Mucosa of descending colon (tissue), 3 donors: ENCODE results near the gene EYA3. TPM values are rescaled to one million over a fixed set of nuclear protein-coding genes. Genes with fewer than 3 reads are reported as not detected.
"Not testable (repeated sequence)": the region's sequence is repeated elsewhere in the genome, so short reads cannot be mapped to it uniquely, and the experiment has no call there.

Source experiments
- ATAC-seq: fragments of 200-7000 bp; cut with Tn5 transposase; one replicate; pipeline ENCODE4 v1.9.1; 2020; ENCODE audit warnings: mild to moderate bottlenecking, moderate library complexity
- DNase-seq, 3 donors: peaks; one replicate each; pipeline ENCODE4 v3.0.0-alpha.2; 2020
- H3K36me3 ChIP-seq: fragments of 200-600 bp; one replicate; pipeline ENCODE4 v1.8.0; 2021; ENCODE audit warnings: low read depth, mild to moderate bottlenecking
- H3K4me1 ChIP-seq: fragments of 200-600 bp; one replicate; pipeline ENCODE4 v1.8.0; 2021; ENCODE audit warnings: low read depth, mild to moderate bottlenecking
- H3K4me3 ChIP-seq: fragments of 200-600 bp; one replicate; pipeline ENCODE4 v1.8.0; 2021; ENCODE audit warnings: mild to moderate bottlenecking
- H3K9me3 ChIP-seq: fragments of 200-600 bp; one replicate; pipeline ENCODE4 v1.8.0; 2021; ENCODE audit warnings: mild to moderate bottlenecking
- intact Hi-C, 2 donors: fragments of 100-400 bp; cut with DNase I in 1 of 2; cut with micrococcal nuclease in 1 of 2; formaldehyde crosslinking; loops; one replicate each; pipeline versions ENCODE4 v1.11.0 to v1.11.1; 2022; cut with DNase I, micrococcal nuclease
- total RNA-seq, 3 donors: library from RNA; stranded (reverse); fragmentation: NEBNext Ultra II Directional in 2 of 3; extraction: Animal tissue kit (Norgen Biotek cat#: 25700) in 2 of 3; gene quantifications; one replicate each; pipeline versions ENCODE4 v1.2.1 to v1.2.4, GENCODE V29; 2021 to 2023
- TF ChIP-seq, protein P1 (sequence below): fragments of 200-600 bp; IDR thresholded peaks from one replicate; pipeline ENCODE4 v1.8.0; 2022; ENCODE audit warnings: antibody characterized with exemption, mild to moderate bottlenecking
- donor health status: DM: no; HTN: no; CAD: no; lungs with moderate emphysema.
- donor health status: DM: no; HTN: no; CAD: no.
- donor health status: DM: no; HTN: yes; CAD: no.

EYA3 gene
- total RNA-seq, 3 donors from 2014 or later, result 19.2 to 22.8 (median 19.9) TPM

DNA sequence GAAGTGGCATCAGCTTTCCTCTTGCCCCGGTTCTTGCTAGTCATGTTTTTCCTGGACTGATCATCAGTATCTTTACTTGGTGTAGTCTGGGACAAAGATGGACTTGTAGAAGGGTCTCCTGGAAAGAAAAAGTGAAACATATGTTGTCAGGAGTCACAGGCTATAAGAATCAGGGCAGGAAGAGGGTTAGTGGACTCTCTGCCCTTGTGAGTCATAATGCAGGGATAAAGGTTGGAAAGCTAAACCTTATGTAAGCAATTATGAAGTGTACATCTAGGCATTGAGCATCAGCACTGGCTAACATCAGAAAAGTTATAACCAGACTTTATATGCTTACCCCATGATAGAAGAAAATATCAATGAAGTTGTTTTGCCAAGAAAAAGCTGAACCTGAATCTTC, 77.4 kb downstream of the EYA3 start:
- TF ChIP-seq, protein P1, sequence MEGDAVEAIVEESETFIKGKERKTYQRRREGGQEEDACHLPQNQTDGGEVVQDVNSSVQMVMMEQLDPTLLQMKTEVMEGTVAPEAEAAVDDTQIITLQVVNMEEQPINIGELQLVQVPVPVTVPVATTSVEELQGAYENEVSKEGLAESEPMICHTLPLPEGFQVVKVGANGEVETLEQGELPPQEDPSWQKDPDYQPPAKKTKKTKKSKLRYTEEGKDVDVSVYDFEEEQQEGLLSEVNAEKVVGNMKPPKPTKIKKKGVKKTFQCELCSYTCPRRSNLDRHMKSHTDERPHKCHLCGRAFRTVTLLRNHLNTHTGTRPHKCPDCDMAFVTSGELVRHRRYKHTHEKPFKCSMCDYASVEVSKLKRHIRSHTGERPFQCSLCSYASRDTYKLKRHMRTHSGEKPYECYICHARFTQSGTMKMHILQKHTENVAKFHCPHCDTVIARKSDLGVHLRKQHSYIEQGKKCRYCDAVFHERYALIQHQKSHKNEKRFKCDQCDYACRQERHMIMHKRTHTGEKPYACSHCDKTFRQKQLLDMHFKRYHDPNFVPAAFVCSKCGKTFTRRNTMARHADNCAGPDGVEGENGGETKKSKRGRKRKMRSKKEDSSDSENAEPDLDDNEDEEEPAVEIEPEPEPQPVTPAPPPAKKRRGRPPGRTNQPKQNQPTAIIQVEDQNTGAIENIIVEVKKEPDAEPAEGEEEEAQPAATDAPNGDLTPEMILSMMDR, result no peak
- Histone ChIP-seq H3K36me3 (no peaks in the 10 kb centered on the region), H3K4me1 (no peaks in the 10 kb centered on the region), H3K9me3 (no peaks in the 10 kb centered on the region), H3K4me3 (no peak overlapping the region)
- intact Hi-C loops, result no loop called here
- ATAC-seq, result peak; percentile 78
- no peak for DNase-seq

DNA sequence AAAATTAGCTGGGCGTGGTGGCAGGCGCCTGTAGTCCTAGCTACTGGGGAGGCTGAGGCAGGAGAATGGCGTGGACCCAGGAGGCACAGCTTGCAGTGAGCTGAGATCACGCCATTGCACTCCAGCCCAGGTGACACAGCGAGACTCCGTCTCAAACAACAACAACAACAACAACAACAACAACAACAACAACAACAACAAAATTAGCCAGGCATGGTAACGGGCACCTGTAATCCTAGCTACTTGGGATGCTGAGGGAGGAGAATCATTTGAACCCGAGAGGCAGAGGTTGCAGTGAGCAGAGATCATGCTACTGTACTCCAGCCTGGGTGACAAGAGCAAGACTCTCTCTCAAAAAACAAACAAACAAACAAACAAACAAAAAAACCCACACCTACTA, 85.3 kb downstream of the EYA3 start:
- H3K36me3 ChIP-seq, ATAC-seq, intact Hi-C loops: not testable (repeated sequence)

DNA sequence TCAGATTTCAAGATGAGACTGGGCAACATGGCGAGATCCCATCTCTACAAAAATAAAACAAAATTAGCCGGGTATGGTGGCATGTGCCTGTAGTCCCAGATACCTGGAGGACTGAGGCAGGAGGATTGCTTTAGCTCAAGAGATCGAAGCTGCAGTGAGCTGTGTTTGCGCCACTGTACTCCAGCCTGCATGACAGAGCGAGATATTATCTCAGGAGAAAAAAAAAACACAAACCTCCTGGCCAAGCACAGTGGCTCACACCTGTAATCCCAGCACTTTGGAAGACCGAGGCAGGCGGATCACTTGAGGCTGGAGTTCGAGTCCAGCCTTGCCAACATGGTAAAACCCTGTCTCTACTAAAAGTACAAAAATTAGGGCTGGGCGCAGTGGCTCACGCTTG, 85.8 kb downstream of the EYA3 start:
- Histone ChIP-seq H3K9me3 (no peaks in the 10 kb centered on the region), H3K36me3 (peaks cover 6% of the 10 kb centered on the region), H3K4me1 (no peaks in the 10 kb centered on the region), H3K4me3 (no peak overlapping the region)
- intact Hi-C loops, result no loop called here
- TF ChIP-seq, protein P1, result no peak
- ATAC-seq (no peak), DNase-seq (no peak)

More for the DNA sequence above, 85.3 kb downstream of the EYA3 start:
- H3K4me3 ChIP-seq, H3K9me3 ChIP-seq, DNase-seq, H3K4me1 ChIP-seq: not testable (repeated sequence)

DNA sequence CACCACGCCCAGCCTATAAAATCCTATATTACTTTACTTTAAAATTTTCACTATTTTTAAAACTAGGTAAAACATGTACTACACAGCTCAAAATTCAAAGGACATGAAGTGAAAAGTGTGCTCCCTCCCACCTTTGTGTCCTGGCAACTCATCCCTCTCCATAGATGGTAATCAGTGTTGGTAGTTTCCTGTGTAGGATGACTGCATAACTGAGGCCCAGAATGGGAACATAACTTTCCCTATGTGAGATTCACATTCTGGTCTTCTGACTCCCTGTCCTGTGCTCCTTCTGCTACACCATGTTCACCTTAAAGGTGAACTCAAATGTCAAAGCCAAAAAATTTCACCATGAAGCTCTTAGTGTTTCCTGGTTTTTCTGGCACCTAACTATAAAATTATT, 89.4 kb downstream of the EYA3 start:
- H3K9me3 ChIP-seq, result no peaks in the 10 kb centered on the region
- TF ChIP-seq, protein P1, result no peak
- H3K4me3 ChIP-seq, result no peak overlapping the region
- no peak for ATAC-seq
- peaks cover 6% of the 10 kb centered on the region for H3K36me3 ChIP-seq
- DNase-seq, result no peak
- no peaks in the 10 kb centered on the region for H3K4me1 ChIP-seq
- intact Hi-C loops, result loop anchor here in 1 of 2 donors (10.0 kb wide), 1 partner anchor 616 kb away; no protein-coding TSS in a partner anchor

DNA sequence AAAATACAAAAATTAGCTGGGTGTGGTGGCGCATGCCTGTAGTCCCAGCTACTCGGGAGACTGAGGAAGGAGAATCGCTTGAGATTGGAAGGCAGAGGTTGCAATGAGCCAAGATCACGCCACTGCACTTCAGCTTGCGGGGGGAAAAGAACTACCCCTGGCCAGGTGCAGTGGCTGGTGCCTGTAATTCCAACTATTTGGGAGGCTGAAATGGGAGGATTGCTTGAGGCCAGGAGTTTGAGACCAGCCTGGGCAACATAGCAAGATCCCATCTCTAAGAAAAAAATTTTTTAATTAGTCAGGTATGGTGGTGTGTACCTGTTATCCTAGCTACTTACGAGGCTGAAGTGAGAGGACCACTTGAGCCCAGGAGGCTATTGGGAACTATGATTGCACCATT, 93.9 kb downstream of the EYA3 start:
- H3K4me3 ChIP-seq, H3K9me3 ChIP-seq, ATAC-seq, H3K4me1 ChIP-seq, H3K36me3 ChIP-seq, DNase-seq: not testable (repeated sequence)
- intact Hi-C loops, result loop anchor here in 1 of 2 donors (10.0 kb wide), 1 partner anchor 620 kb away; no protein-coding TSS in a partner anchor

DNA sequence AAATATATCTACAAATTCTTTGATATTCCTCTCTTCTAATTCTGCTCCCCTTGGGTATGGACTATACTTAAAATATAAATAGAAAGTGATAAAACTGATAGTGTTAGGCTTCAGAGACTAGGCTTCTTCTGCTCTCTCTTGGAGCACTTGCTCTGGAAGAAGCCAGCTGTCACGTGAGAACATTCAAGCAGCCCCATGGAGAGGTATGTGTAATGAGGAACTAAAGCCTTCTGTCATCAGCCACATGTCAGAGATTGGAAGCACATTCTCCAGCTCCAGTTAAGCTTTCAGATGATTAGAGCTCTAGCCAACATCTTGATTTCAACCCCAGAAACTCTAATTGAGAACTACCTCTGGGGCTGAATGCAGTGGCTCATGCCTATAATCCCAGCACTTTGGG, 94.3 kb downstream of the EYA3 start:
- Histone ChIP-seq H3K9me3 (no peaks in the 10 kb centered on the region), H3K36me3 (peaks cover 4% of the 10 kb centered on the region), H3K4me3 (no peak overlapping the region), H3K4me1 (no peaks in the 10 kb centered on the region)
- intact Hi-C loops, result loop anchor here in 1 of 2 donors (10.0 kb wide), 1 partner anchor 621 kb away; no protein-coding TSS in a partner anchor
- DNase-seq, result no peak
- no peak for ATAC-seq
- TF ChIP-seq, protein P1, result no peak

DNA sequence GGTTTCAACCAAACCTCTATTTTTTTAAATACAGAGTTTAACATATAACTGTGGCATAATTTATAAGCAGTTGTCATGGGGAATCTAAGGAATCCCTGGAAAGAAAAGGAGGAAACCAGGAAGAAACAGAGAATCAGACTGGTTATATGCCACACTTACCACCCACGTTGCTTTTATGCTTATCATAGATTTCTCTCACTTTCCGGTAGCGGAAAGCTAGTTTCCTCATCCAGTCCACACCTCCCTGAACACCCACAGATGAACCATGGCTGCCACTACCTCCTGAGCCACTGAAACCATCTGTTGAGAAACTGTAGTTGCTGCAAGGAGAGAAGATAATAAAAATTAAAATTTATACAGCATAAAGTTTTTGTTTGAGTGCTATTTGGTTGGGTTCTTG, 95.2 kb downstream of the EYA3 start:
- peaks cover 6% of the 10 kb centered on the region for H3K36me3 ChIP-seq
- ATAC-seq, result no peak

More for the DNA sequence above, 95.2 kb downstream of the EYA3 start:
- TF ChIP-seq, protein P1, result no peak
- Histone ChIP-seq H3K9me3 (no peaks in the 10 kb centered on the region), H3K4me1 (no peaks in the 10 kb centered on the region), H3K4me3 (no peak overlapping the region)
- intact Hi-C loops, result loop anchor here in 1 of 2 donors (10.0 kb wide), 1 partner anchor 622 kb away; no protein-coding TSS in a partner anchor
- no peak for DNase-seq
